GM21786 (cell line): ENCODE data around the gene LRRN2.

Source experiments
- ATAC-seq: cut with Tn5 transposase; IDR thresholded peaks from one replicate; pipeline ENCODE4 v1.9.1; 2021; ENCODE audit not compliant: unreplicated experiment

LRRN2 gene

GRCh38 chr1:204664384-204664651, 21.2 kb downstream of the LRRN2 start:
- no peak for ATAC-seq

- ATAC-seq, result no peak
These were observed 21.7 kb downstream of the LRRN2 start for GRCh38 chr1:204663644-204664383.

- no peak for ATAC-seq
These were observed 23.0 kb downstream of the LRRN2 start for GRCh38 chr1:204662530-204662929.

- no peak for ATAC-seq
These were observed 25.0 kb downstream of the LRRN2 start for GRCh38 chr1:204660509-204660908.

- no peak for ATAC-seq
These were observed 26.5 kb downstream of the LRRN2 start for GRCh38 chr1:204659056-204659455.

GRCh38 chr1:204658295-204658694, 27.2 kb downstream of the LRRN2 start:
- ATAC-seq, result no peak

GRCh38 chr1:204653590-204654340, 31.8 kb downstream of the LRRN2 start:
- ATAC-seq, result no peak

GRCh38 chr1:204652497-204652896, 33.0 kb downstream of the LRRN2 start:
- no peak for ATAC-seq

- ATAC-seq, result no peak
These were observed 33.6 kb downstream of the LRRN2 start for GRCh38 chr1:204651843-204652421.

- no peak for ATAC-seq
These were observed 34.5 kb downstream of the LRRN2 start for GRCh38 chr1:204650911-204651570.

- no peak for ATAC-seq
These were observed 35.6 kb downstream of the LRRN2 start for GRCh38 chr1:204649721-204650521.

GRCh38 chr1:204648576-204648975, 37.0 kb downstream of the LRRN2 start:
- no peak for ATAC-seq

GRCh38 chr1:204647805-204648153, 37.8 kb downstream of the LRRN2 start:
- ATAC-seq, result no peak

- no peak for ATAC-seq
These were observed 38.3 kb downstream of the LRRN2 start for GRCh38 chr1:204647114-204647804.

- ATAC-seq, result no peak
These were observed 39.9 kb downstream of the LRRN2 start for GRCh38 chr1:204645666-204646065.

- no peak for ATAC-seq
These were observed 40.3 kb downstream of the LRRN2 start for GRCh38 chr1:204645251-204645650.

- ATAC-seq, result no peak
These were observed 42.0 kb downstream of the LRRN2 start for GRCh38 chr1:204643503-204643902.

- ATAC-seq, result no peak
These were observed 43.6 kb downstream of the LRRN2 start for GRCh38 chr1:204641936-204642335.

- ATAC-seq, result no peak
These were observed 44.1 kb downstream of the LRRN2 start for GRCh38 chr1:204641455-204641854.

- ATAC-seq, result no peak
These were observed 45.0 kb downstream of the LRRN2 start for GRCh38 chr1:204640578-204640977.
